ENCODE data around the gene USP3.

DNA sequence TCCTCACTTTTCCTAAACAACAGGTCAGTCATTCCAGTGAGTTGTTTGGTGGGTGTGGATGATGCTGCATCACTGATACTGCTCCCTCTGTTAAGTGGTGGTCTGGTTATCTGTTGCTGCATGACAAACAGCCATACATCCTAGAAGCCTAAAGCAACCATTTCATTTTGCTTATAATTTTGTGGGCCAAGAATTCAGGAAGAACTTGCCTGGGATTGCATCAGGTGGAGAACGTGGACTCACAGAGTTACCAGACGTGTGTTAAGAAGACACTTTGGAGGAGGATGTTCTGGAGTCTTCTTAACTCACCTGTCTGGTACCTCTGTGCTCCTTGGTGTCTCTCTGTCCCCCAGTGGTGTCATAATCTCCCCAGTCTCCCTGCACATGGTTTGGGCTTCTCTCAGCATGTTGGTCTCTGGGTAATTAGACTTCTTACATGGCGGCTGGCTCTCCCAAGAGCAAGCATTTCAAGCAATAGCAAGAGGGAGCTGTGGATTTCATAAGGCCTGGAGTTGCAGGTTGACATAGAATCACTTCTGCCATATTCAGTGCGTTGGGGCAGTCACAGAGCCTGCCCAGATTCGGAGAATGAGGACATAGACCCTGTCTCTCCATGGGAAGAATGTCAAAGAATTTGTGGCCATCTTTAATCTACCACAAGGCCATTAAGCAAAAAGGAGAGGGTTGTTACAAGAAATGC lies 20.1 kb downstream of the USP3 start:
- TF ChIP-seq EZH2phosphoT487 (IDR thresholded peaks at IDR 0.05; ENCODE audit: insufficient read depth, low read depth): no peak
- TF ChIP-seq EZH2 (IDR thresholded peaks at IDR 0.05; ENCODE audit: insufficient read depth, poor library complexity, severe bottlenecking): no peak

All from GM23248 (cell line).